ENCODE results near the gene MCU.
"Not testable (repeated sequence)": the region's sequence is repeated elsewhere in the genome, so short reads cannot be mapped to it uniquely, and the experiment has no call there.

Gene MCU

GRCh38 chr10:72691863-72692743, at the start of gene MCU:
TSS of gene MCU (plus strand) at chr10:72692143. CDS start at chr10:72692152, 9 bp downstream.
- DNase-seq (ENCODE audit: low read depth in 2 of 2), result peak; percentile 86 to 88

- no peak for DNase-seq (ENCODE audit: low read depth in 2 of 2)
These were observed 49.6 kb upstream of the MCU start for GRCh38 chr10:72642318-72642717.

- DNase-seq (ENCODE audit: low read depth in 2 of 2), result no peak
These were observed 46.6 kb upstream of the MCU start for GRCh38 chr10:72645263-72645858.

- not testable (repeated sequence) for DNase-seq (ENCODE audit: low read depth in 2 of 2)
These were observed 45.0 kb upstream of the MCU start for GRCh38 chr10:72646971-72647370.

GRCh38 chr10:72648301-72648700, 43.6 kb upstream of the MCU start:
- DNase-seq (ENCODE audit: low read depth in 2 of 2), result no peak

GRCh38 chr10:72649291-72649690, 42.7 kb upstream of the MCU start:
- DNase-seq (ENCODE audit: low read depth in 2 of 2), result no peak

GRCh38 chr10:72653383-72654096, 38.4 kb upstream of the MCU start:
- DNase-seq (ENCODE audit: low read depth in 2 of 2), result no peak

- DNase-seq (ENCODE audit: low read depth in 2 of 2), result no peak
These were observed 37.2 kb upstream of the MCU start for GRCh38 chr10:72654720-72655119.

GRCh38 chr10:72658696-72659400, 33.1 kb upstream of the MCU start:
- DNase-seq (ENCODE audit: low read depth in 2 of 2), result no peak

- DNase-seq (ENCODE audit: low read depth in 2 of 2), result no peak
These were observed 32.2 kb upstream of the MCU start for GRCh38 chr10:72659694-72660093.

- no peak for DNase-seq (ENCODE audit: low read depth in 2 of 2)
These were observed 31.7 kb upstream of the MCU start for GRCh38 chr10:72660220-72660619.

- no peak for DNase-seq (ENCODE audit: low read depth in 2 of 2)
These were observed 30.5 kb upstream of the MCU start for GRCh38 chr10:72661431-72661830.

GRCh38 chr10:72663971-72664370, 28.0 kb upstream of the MCU start:
- DNase-seq (ENCODE audit: low read depth in 2 of 2), result no peak

GRCh38 chr10:72665925-72666324, 26.0 kb upstream of the MCU start:
- no peak for DNase-seq (ENCODE audit: low read depth in 2 of 2)

- DNase-seq (ENCODE audit: low read depth in 2 of 2), result no peak
These were observed 24.6 kb upstream of the MCU start for GRCh38 chr10:72667207-72667864.

- DNase-seq (ENCODE audit: low read depth in 2 of 2), result no peak
These were observed 18.7 kb upstream of the MCU start for GRCh38 chr10:72673280-72673679.

- DNase-seq (ENCODE audit: low read depth in 2 of 2), result not testable (repeated sequence)
These were observed 17.8 kb upstream of the MCU start for GRCh38 chr10:72674174-72674573.

- no peak for DNase-seq (ENCODE audit: low read depth in 2 of 2)
These were observed 12.1 kb upstream of the MCU start for GRCh38 chr10:72679838-72680241.

GRCh38 chr10:72682638-72683037, 9.3 kb upstream of the MCU start:
- DNase-seq (ENCODE audit: low read depth in 2 of 2), result no peak

GRCh38 chr10:72685264-72685921, 6.5 kb upstream of the MCU start:
- DNase-seq (ENCODE audit: low read depth in 2 of 2), result no peak

- not testable (repeated sequence) for DNase-seq (ENCODE audit: low read depth in 2 of 2)
These were observed 5.5 kb upstream of the MCU start for GRCh38 chr10:72686430-72686829.
